Activated CD4-positive, alpha-beta memory T cell treated with anti-CD3 and anti-CD28 coated beads, Interleukin-2, amount 10 ng/mL, durations not matched to agents 7 days and 5 days (primary cell): ENCODE measurements around the gene DIS3L2. TPM values are rescaled to one million over a fixed set of nuclear protein-coding genes. Genes with fewer than 3 reads are reported as not detected.
"Not testable (repeated sequence)": the region's sequence is repeated elsewhere in the genome, so short reads cannot be mapped to it uniquely, and the experiment has no call there.

Source experiments
- CTCF ChIA-PET: fragments of 350-600 bp; sonication (Branson Sonifier 250); formaldehyde crosslinking; loops from one replicate; lab custom pipeline; 2021; ENCODE audit warnings: antibody characterized with exemption, inconsistent platforms; lab: Charles Lee
- POLR2A ChIA-PET: fragments of 350-600 bp; sonication (Branson Sonifier 250); formaldehyde crosslinking; loops from one replicate; lab custom pipeline; 2021; ENCODE audit warnings: antibody characterized with exemption; lab: Charles Lee
- DNase-seq: peaks from one replicate; pipeline ENCODE4 v3.0.0-alpha.2; 2020
- H3K27ac Mint-ChIP-seq: one replicate; pipeline ENCODE4 v1.8.0; 2021; ENCODE audit warnings: mild to moderate bottlenecking, mixed read lengths
- H3K27me3 Mint-ChIP-seq: one replicate; pipeline ENCODE4 v1.8.0; 2021; ENCODE audit warnings: mixed read lengths
- H3K36me3 Mint-ChIP-seq: one replicate; pipeline ENCODE4 v1.8.0; 2021; ENCODE audit warnings: low read depth, mixed read lengths
- H3K4me1 Mint-ChIP-seq: one replicate; pipeline ENCODE4 v1.8.0; 2021; ENCODE audit warnings: mixed read lengths
- H3K4me3 Mint-ChIP-seq: one replicate; pipeline ENCODE4 v1.8.0; 2021; ENCODE audit warnings: mild to moderate bottlenecking, mixed read lengths
- H3K9me3 Mint-ChIP-seq: one replicate; pipeline ENCODE4 v1.8.0; 2021; ENCODE audit warnings: mixed read lengths
- total RNA-seq, 2 experiments: library from RNA; stranded (reverse); gene quantifications; one replicate each; pipeline ENCODE4 v1.2.3, GENCODE V29; 2021

DIS3L2 gene
- total RNA-seq, 2 experiments from 2014 or later: 25.8 to 30.6 TPM

DNA sequence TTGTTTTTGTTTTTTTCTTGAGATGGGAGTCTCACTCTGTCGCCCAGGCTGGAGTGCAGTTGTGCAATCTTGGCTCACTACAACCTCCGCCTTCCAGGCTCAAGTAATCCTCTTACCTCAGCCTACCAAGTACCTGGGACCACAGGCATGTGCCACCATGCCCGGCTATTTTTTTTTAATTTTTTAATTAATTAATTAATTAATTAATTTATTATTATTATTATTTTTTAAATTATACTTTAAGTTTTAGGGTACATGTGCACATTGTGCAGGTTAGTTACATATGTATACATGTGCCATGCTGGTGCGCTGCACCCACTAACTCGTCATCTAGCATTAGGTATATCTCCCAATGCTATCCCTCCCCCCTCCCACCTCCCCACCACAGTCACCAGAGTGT lies 215.1 kb downstream of the DIS3L2 start:
- H3K36me3 Mint-ChIP-seq, POLR2A ChIA-PET, H3K4me3 Mint-ChIP-seq, H3K27me3 Mint-ChIP-seq, CTCF ChIA-PET, H3K27ac Mint-ChIP-seq, H3K9me3 Mint-ChIP-seq, H3K4me1 Mint-ChIP-seq, DNase-seq: not testable (repeated sequence)

- Mint-ChIP-seq H3K36me3 (peaks cover 5% of the 10 kb centered on the region), H3K4me1 (no peaks in the 10 kb centered on the region), H3K9me3 (no peaks in the 10 kb centered on the region), H3K27me3 (no peaks in the 10 kb centered on the region), H3K27ac (no peak overlapping the region), H3K4me3 (no peak overlapping the region)
- no peak for DNase-seq
- ChIA-PET CTCF (no interaction called here), POLR2A (no interaction called here)
Measured at GRCh38 chr2:232183279-232183678, 221.8 kb downstream of the DIS3L2 start.

DNA sequence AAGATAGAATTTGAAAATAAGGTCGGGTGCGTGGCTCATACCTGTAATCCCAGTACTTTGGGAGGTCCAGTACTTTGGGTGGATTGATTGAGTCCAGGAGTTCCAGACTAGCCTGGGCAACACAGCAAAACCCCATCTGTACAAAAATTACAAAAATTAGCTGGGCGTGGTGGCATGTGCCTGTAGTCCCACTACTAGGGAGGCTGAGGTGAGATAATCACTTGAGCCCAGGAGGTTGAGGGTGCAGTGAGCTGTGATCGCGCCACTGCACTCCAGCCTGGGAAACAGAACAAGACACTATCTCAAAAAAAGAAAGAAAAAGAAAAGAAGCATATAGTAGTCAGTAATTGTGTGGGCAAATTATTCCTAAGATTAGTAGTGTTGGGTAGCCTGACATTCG lies 222.8 kb downstream of the DIS3L2 start:
- H3K4me1 Mint-ChIP-seq: no peaks in the 10 kb centered on the region

DNA sequence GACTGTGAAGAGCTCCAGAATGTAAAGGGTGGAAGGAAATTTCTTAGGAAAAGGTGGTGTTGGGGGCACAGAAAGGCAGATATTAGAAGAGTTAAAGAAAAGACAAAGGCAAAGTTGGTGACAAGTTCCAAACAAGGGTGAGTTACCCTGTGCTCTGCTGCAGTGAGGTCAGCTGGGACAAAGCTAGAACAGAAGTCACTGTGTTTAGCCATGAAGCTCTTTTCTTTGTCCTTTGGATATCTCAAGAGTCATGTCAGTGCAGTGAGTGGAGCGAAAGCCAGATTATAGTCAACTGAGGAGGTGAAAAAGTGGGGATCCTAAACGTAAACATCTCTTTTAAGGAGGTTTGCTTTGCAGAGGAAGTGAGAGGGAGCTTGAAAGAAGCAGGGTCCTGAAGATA lies 229.3 kb downstream of the DIS3L2 start:
- CTCF ChIA-PET: no interaction called here

More for the DNA sequence above, 222.8 kb downstream of the DIS3L2 start:
- no peaks in the 10 kb centered on the region for H3K27me3 Mint-ChIP-seq
- H3K9me3 Mint-ChIP-seq: no peaks in the 10 kb centered on the region
- no peak for DNase-seq
- ChIA-PET POLR2A (no interaction called here), CTCF (no interaction called here)
- peaks cover 5% of the 10 kb centered on the region for H3K36me3 Mint-ChIP-seq
- no peak overlapping the region for H3K27ac Mint-ChIP-seq
- no peak overlapping the region for H3K4me3 Mint-ChIP-seq

DNA sequence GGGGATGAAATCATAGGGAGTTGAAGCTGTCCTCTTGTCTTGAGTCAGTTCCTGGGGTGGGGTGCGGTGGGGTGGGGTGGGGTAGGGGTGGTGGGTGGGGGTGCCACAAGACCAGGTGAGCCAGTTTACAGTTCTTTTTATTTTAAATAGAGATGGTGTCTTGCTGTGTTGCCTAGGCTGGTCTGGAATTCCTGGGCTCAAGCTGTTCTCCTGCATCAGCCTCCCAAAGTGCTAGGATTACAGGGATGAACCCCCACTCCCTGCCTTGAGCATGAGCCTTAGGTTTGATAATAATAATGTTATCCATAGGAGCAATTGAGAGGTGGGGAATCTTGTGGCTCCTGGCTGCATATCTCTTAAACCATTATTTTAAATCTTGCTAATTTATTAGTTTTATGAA lies 234.0 kb downstream of the DIS3L2 start:
- no peaks in the 10 kb centered on the region for H3K27me3 Mint-ChIP-seq
- no peaks in the 10 kb centered on the region for H3K4me1 Mint-ChIP-seq
- no peak overlapping the region for H3K27ac Mint-ChIP-seq
- ChIA-PET CTCF (no interaction called here), POLR2A (no interaction called here)
- peaks cover 4% of the 10 kb centered on the region for H3K36me3 Mint-ChIP-seq
- no peak for DNase-seq
- H3K9me3 Mint-ChIP-seq: peaks cover 9% of the 10 kb centered on the region
- no peak overlapping the region for H3K4me3 Mint-ChIP-seq

More for the DNA sequence above, 229.3 kb downstream of the DIS3L2 start:
- peaks cover 6% of the 10 kb centered on the region for H3K36me3 Mint-ChIP-seq
- H3K27me3 Mint-ChIP-seq: no peaks in the 10 kb centered on the region
- H3K27ac Mint-ChIP-seq: no peak overlapping the region
- H3K9me3 Mint-ChIP-seq: peaks cover 9% of the 10 kb centered on the region
- POLR2A ChIA-PET: no interaction called here
- no peak overlapping the region for H3K4me3 Mint-ChIP-seq
- DNase-seq: no peak
- H3K4me1 Mint-ChIP-seq: no peaks in the 10 kb centered on the region

GRCh38 chr2:232196802-232197201 lies 235.3 kb downstream of the DIS3L2 start:
- H3K27ac Mint-ChIP-seq: no peak overlapping the region
- H3K36me3 Mint-ChIP-seq: peaks cover 10% of the 10 kb centered on the region
- H3K27me3 Mint-ChIP-seq: no peaks in the 10 kb centered on the region
- no peaks in the 10 kb centered on the region for H3K4me1 Mint-ChIP-seq
- H3K4me3 Mint-ChIP-seq: no peak overlapping the region
- peaks cover 9% of the 10 kb centered on the region for H3K9me3 Mint-ChIP-seq
- no peak for DNase-seq
- POLR2A ChIA-PET: no interaction called here
- CTCF ChIA-PET: no interaction called here

DNA sequence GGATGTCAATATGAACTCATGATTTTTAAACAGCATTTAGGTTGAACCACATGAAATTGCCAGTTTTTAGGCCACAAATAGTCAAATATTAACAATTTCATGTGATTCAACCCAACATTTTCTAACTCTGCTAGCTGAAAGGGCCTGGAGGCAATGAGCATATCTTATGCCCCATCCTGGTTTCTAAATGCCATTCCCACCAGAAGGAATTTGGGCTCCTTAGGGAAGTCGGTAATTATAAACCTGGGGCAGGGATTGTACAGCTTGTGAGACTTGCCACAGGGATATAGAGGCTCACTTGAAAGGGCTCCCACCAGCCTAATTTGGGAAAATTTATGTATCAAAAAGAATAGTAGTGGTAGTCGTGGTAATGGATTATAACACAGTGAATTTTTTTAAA lies 238.7 kb downstream of the DIS3L2 start:
- Mint-ChIP-seq H3K27ac (no peak overlapping the region), H3K36me3 (peaks cover 6% of the 10 kb centered on the region), H3K9me3 (peaks cover 1% of the 10 kb centered on the region), H3K4me1 (no peaks in the 10 kb centered on the region), H3K27me3 (no peaks in the 10 kb centered on the region), H3K4me3 (no peak overlapping the region)
- POLR2A ChIA-PET: no interaction called here
- DNase-seq: no peak
- CTCF ChIA-PET: no interaction called here

DNA sequence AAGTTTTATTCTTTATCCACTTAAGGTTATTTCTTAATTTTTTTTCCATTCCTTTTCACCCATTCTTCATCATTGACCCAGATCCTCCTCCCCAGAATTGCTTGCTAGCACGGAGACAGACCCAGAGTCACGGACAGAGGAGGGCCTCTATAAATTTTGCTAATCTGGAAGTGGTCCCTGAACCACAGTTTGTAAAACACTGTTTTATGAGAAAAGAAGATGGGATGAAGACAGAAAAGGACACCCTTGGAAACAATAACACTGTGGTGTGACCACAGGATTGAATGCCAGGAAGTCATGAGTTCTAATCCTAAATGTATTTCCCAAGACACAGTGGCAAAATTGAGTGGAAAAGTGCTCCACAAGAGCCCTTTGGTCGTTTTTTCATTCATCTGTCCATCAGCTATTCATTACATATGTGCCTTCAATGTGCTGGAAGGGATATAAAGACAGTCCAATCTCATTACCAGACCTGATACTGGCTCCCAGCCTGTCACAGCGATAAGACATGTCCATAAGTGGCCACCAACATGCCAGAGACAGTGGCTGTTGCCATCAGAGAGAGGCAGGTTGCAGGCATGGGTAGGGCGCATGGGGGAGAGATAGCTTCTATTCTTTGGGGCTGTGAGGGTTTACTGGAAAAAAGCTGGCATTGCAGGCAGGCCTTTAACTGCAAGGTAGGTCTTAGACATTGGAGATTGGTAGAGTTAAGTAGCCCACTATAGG lies 241.8 kb downstream of the DIS3L2 start:
- H3K9me3 Mint-ChIP-seq: no peaks in the 10 kb centered on the region
- no peak overlapping the region for H3K4me3 Mint-ChIP-seq
- POLR2A ChIA-PET: no interaction called here
- no peaks in the 10 kb centered on the region for H3K4me1 Mint-ChIP-seq
- no peak for DNase-seq
- H3K27ac Mint-ChIP-seq: no peak overlapping the region
- CTCF ChIA-PET: no interaction called here
- H3K36me3 Mint-ChIP-seq: peaks cover 6% of the 10 kb centered on the region
- no peaks in the 10 kb centered on the region for H3K27me3 Mint-ChIP-seq

- DNase-seq: no peak
- no peak overlapping the region for H3K27ac Mint-ChIP-seq
- no peaks in the 10 kb centered on the region for H3K4me1 Mint-ChIP-seq
- ChIA-PET POLR2A (no interaction called here), CTCF (no interaction called here)
- no peaks in the 10 kb centered on the region for H3K27me3 Mint-ChIP-seq
- H3K9me3 Mint-ChIP-seq: no peaks in the 10 kb centered on the region
- H3K4me3 Mint-ChIP-seq: no peak overlapping the region
- H3K36me3 Mint-ChIP-seq: peaks cover 6% of the 10 kb centered on the region
Measured at GRCh38 chr2:232203936-232204335, 242.4 kb downstream of the DIS3L2 start.

DNA sequence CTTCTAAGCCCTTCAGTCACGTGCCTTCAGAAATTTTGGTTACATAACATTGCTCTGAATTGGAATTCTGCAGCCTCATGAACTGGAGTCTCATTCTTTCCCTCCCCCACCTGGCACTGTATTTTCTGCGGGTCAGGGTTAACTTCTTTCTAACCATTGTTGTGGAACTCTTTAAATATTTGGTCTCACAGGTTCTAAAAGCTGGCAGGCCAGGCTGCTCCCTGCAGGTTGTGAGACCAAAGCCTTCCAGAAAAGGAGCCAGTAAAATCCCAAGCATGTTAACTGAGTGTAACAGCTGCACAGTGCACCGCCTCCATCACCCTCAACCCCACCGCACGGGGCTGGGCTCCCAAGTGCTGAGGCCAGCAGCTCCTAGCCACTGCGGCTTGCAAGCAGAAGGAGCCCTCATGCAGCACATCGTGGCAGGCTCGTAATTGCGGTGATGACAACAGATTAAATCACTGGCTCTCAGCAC lies 243.0 kb downstream of the DIS3L2 start:
- Mint-ChIP-seq H3K36me3 (peaks cover 8% of the 10 kb centered on the region), H3K27me3 (no peaks in the 10 kb centered on the region), H3K4me3 (no peak overlapping the region), H3K4me1 (no peaks in the 10 kb centered on the region), H3K9me3 (no peaks in the 10 kb centered on the region), H3K27ac (no peak overlapping the region)
- ChIA-PET CTCF (no interaction called here), POLR2A (no interaction called here)
- no peak for DNase-seq

DNA sequence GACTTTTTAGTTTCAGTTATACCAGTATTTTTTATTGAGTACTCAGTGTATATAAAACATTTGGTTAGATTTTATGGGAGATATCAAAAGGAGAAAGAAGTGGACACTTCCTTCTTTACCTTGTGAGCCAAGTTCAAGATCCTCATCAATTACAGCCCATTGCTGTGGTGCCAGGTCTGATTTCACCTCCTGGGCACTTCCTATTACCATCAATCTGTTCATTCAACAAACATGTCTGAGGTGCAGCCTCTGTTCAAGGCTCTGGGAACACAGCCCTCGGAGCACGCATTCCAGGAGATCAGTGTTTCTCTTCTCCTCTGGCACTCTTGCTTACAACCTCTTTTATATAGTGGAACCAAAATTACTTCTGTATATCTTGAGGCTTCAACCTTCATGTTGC lies 245.7 kb downstream of the DIS3L2 start:
- H3K27ac Mint-ChIP-seq: no peak overlapping the region
- POLR2A ChIA-PET: no interaction called here
- no peaks in the 10 kb centered on the region for H3K9me3 Mint-ChIP-seq
- peaks cover 6% of the 10 kb centered on the region for H3K36me3 Mint-ChIP-seq
- no peaks in the 10 kb centered on the region for H3K27me3 Mint-ChIP-seq
- no peak overlapping the region for H3K4me3 Mint-ChIP-seq
- peaks cover 4% of the 10 kb centered on the region for H3K4me1 Mint-ChIP-seq
- DNase-seq: no peak
- CTCF ChIA-PET: no interaction called here

DNA sequence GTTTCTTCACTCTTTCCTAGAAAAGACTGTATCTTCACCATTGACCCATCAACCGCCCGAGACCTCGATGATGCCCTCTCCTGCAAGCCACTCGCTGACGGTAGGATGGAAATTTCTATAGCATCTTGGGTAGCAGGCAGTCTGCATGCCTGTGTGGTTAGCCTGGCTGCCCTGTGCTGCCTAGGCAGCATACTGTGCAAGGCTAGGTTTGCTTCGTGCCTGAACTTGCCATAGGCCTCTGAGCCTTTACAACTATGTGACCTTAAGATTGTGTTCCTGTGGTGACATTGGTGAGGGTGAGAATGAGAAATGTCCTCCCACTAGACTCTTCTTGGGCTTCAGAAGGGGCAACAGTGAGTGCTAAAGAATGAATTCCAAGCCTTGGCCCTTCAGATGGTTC lies 248.8 kb downstream of the DIS3L2 start:
- Mint-ChIP-seq H3K27me3 (no peaks in the 10 kb centered on the region), H3K27ac (no peak overlapping the region), H3K36me3 (peaks cover 6% of the 10 kb centered on the region), H3K4me3 (no peak overlapping the region), H3K9me3 (no peaks in the 10 kb centered on the region), H3K4me1 (peaks cover 12% of the 10 kb centered on the region)
- ChIA-PET CTCF (no interaction called here), POLR2A (no interaction called here)
- DNase-seq: no peak

DNA sequence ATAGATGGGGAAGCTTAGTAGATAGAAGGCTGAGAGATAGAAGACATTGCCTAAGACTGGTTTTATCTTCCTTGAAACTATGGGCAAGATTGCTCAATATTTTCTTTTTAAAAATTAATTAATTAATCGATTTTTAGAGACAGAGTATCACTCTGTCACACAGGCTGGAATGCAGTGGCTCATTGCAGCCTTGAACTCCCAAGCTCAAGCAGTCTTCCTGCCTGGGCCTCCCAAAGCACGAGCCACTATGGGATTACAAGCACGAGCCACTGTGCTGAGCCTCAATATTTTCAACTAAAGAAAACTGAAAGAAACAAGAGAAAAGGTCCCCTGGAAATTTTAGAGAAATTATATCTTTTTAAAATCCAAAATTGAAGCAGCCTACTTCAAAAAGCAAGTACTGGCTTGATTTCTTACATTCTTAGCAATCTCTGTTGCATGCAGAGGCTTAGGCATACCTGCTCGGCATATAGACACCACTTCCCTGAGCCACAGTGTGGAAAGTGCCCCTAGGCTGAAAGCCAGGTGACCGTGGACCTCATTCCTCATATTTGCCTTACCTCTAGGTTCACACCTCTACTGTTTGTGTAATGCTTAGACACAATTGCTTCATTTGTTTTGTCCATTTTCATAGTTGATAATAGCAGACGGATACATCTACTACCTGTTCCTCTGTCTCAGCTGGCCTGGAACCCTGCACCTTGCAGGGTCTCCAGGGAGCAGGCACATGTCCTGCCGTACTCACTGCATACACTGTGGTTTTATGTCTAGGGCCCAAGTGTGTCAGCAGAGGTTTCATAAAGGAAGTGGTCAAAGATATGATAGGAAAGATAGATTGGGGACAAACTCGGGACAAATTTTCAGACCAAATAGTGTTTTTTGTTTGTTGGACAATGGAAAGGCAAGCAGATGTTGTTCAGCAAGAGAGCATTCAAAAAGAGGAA lies 250.5 kb downstream of the DIS3L2 start:
- H3K27me3 Mint-ChIP-seq: no peaks in the 10 kb centered on the region
- H3K4me3 Mint-ChIP-seq: no peak overlapping the region
- DNase-seq: no peak
- H3K36me3 Mint-ChIP-seq: peaks cover 6% of the 10 kb centered on the region
- H3K27ac Mint-ChIP-seq: no peak overlapping the region
- CTCF ChIA-PET: no interaction called here
- POLR2A ChIA-PET: no interaction called here
- H3K4me1 Mint-ChIP-seq: peaks cover 12% of the 10 kb centered on the region
- no peaks in the 10 kb centered on the region for H3K9me3 Mint-ChIP-seq
